K562 (cell line): ENCODE measurements around the gene E2F2. TPM values are rescaled to one million over a fixed set of nuclear protein-coding genes. Genes with fewer than 3 reads are reported as not detected.

Experiments used
- CC2D1A ChIP-seq: fragments of 450-650 bp; IDR thresholded peaks from 2 replicates; pipeline ENCODE4 v1.6.1; 2017; ENCODE audit warnings: mild to moderate bottlenecking
- CREB1 ChIP-seq, 2 experiments: sonication (generic) in 1 of 2; formaldehyde crosslinking in 1 of 2; IDR thresholded peaks; 2 replicates each; pipeline versions ENCODE4 v1.6.1 to v1.8.0; 2012 to 2022; ENCODE audit warnings: inconsistent platforms in 1 of 2, mild to moderate bottlenecking in 1 of 2, missing genetic modification reagents in 1 of 2, moderate library complexity in 1 of 2
- DNMT1 ChIP-seq: fragments of 450-650 bp; IDR thresholded peaks from 2 replicates; pipeline ENCODE4 v1.6.1; 2016; ENCODE audit warnings: antibody characterized with exemption, mild to moderate bottlenecking
- ELF2 ChIP-seq: fragments of 250-450 bp; sonication (Bioruptor Pico); IDR thresholded peaks from 2 replicates; pipeline ENCODE4 v1.5.0; 2021; ENCODE audit warnings: mild to moderate bottlenecking
- ETV1 ChIP-seq: fragments of 450-650 bp; conservative IDR thresholded peaks from 2 replicates; pipeline ENCODE4 v1.6.1; 2016; ENCODE audit warnings: missing genetic modification characterization, control low read depth, low read depth, missing compliant biosample characterization
- HOMEZ ChIP-seq: fragments of 250-450 bp; sonication (Bioruptor Pico); IDR thresholded peaks from 2 replicates; pipeline ENCODE4 v1.4.0; 2020; ENCODE audit warnings: mild to moderate bottlenecking, moderate library complexity
- MCM2 ChIP-seq: fragments of 450-650 bp; IDR thresholded peaks from 2 replicates; pipeline ENCODE4 v1.6.1; 2017; ENCODE audit warnings: low read depth, mild to moderate bottlenecking
- MECOM ChIP-seq: fragments of 250-450 bp; sonication (Bioruptor Pico); IDR thresholded peaks from 2 replicates; pipeline ENCODE4 v1.8.0; 2022; ENCODE audit warnings: inconsistent platforms
- PHF8 ChIP-seq: fragments of 200-600 bp; sonication (generic); IDR thresholded peaks from 2 replicates; pipeline ENCODE4 v1.6.1; 2012; ENCODE audit warnings: mixed run types, mild to moderate bottlenecking, inconsistent platforms, low read length, moderate library complexity, borderline replicate concordance
- POLR2B ChIP-seq: fragments of 450-650 bp; IDR thresholded peaks from 2 replicates; pipeline ENCODE4 v1.6.1; 2018; ENCODE audit warnings: low read depth; ENCODE audit not compliant: partially characterized antibody
- PPARD ChIP-seq: fragments of 250-450 bp; sonication (Bioruptor Pico); IDR thresholded peaks from 2 replicates; pipeline ENCODE4 v1.8.0; 2022; ENCODE audit warnings: inconsistent platforms, mild to moderate bottlenecking, moderate library complexity
- RBM22 ChIP-seq: fragments of 200-400 bp; formaldehyde crosslinking; IDR thresholded peaks from 2 replicates; pipeline ENCODE4 v1.6.1; 2018; ENCODE audit warnings: low read length, low read depth; ENCODE audit not compliant: poor library complexity, severe bottlenecking
- TCF7L2 ChIP-seq: fragments of 150-350 bp; IDR thresholded peaks from 2 replicates; pipeline ENCODE4 v1.6.1; 2016; ENCODE audit warnings: low read depth, mild to moderate bottlenecking, low read length, moderate library complexity
- TSC22D4 ChIP-seq: fragments of 450-650 bp; IDR thresholded peaks from 2 replicates; pipeline ENCODE4 v1.6.1; 2016; ENCODE audit warnings: missing genetic modification characterization, missing biosample characterization, control low read depth
- XRCC5 ChIP-seq: fragments of 200-400 bp; formaldehyde crosslinking; IDR thresholded peaks from 2 replicates; pipeline ENCODE4 v1.6.1; 2017; ENCODE audit warnings: low read depth, mild to moderate bottlenecking, low read length
- ZFP91 ChIP-seq: sonication (generic); formaldehyde crosslinking; IDR thresholded peaks from 2 replicates; pipeline ENCODE4 v1.8.0; 2022; ENCODE audit warnings: mild to moderate bottlenecking, missing genetic modification reagents
- ZNF174 ChIP-seq: fragments of 250-450 bp; sonication (Bioruptor Pico); IDR thresholded peaks from 2 replicates; pipeline ENCODE4 v1.4.0; 2020; ENCODE audit warnings: mild to moderate bottlenecking
- ZNF239 ChIP-seq: fragments of 250-450 bp; sonication (Bioruptor Pico); IDR thresholded peaks from 2 replicates; pipeline ENCODE4 v1.4.0; 2020; ENCODE audit warnings: mild to moderate bottlenecking
- ZNF280B ChIP-seq: fragments of 250-450 bp; sonication (Bioruptor Pico); IDR thresholded peaks from 2 replicates; pipeline ENCODE4 v1.5.1; 2021; ENCODE audit warnings: mild to moderate bottlenecking
- ZNF444 ChIP-seq: fragments of 250-450 bp; sonication (Bioruptor Pico); IDR thresholded peaks from 2 replicates; pipeline ENCODE4 v1.4.0; 2020; ENCODE audit warnings: mild to moderate bottlenecking, moderate library complexity
- ZNF780A ChIP-seq: fragments of 250-450 bp; sonication (Bioruptor Pico); IDR thresholded peaks from 2 replicates; pipeline ENCODE4 v1.5.0; 2021; ENCODE audit warnings: mild to moderate bottlenecking
- polyA plus RNA-seq, 8 experiments: library from polyadenylated mRNA; depleted of rRNA in 4 of 8; stranded (reverse) in 5 of 8; unstranded in 3 of 8; fragments of >200 nt; fragmentation: Nextera tagmentation in 2 of 8; fragmentation: Illumina TruSeq in 1 of 8; extraction: Ambion mirVana in 2 of 8; extraction: Trizol in 1 of 8; gene quantifications; 2 replicates each; pipeline versions ENCODE4 v1.2.1 to v1.2.3, GENCODE V29; 2011 to 2014; ENCODE audit warnings: inconsistent platforms in 1 of 8, missing spikeins in 1 of 8
- total RNA-seq, 7 experiments: library from RNA; depleted of rRNA in 6 of 7; stranded (reverse); fragments of >200 nt in 6 of 7; fragmentation: Illumina TruSeq in 2 of 7; extraction: Trizol in 2 of 7; gene quantifications; 2 replicates each; pipeline versions ENCODE4 v1.2.1 to v1.2.3, GENCODE V29; 2011 to 2021; ENCODE audit warnings: low replicate concordance in 1 of 7

Gene E2F2
- total and polyA plus RNA-seq, 9 of the 15 experiments (the other 6 are each of a cell fraction or from before 2014, with no cell fraction given), result 3.1 to 25.3 (median 11.4) TPM

GRCh38 chr1:23478896-23479665, 52.0 kb downstream of the E2F2 start (continued):
- TF ChIP-seq HOMEZ (CRISPR knock-in tag) (no peak), TCF7L2 (no peak), CREB1 (IDR thresholded peaks at IDR 0.05) (peak; percentile 68; the same call in 1 of the 2 replicates), CREB1 (CRISPR knock-in tag; IDR thresholded peaks at IDR 0.05) (0 out of 2 replicates have a peak, but pooled peaks have one; percentile 37), ZNF280B (CRISPR knock-in tag) (no peak), ELF2 (CRISPR knock-in tag) (no peak), ETV1 (no peak; the same call in 1 of the 2 replicates), DNMT1 (0 out of 2 replicates have a peak, but pooled peaks have one; percentile 32), RBM22 (no peak), MCM2 (no peak), ZNF444 (CRISPR knock-in tag) (no peak), CC2D1A (no peak), PHF8 (peak; percentile 32; the same call in 1 of the 2 replicates), ZNF239 (CRISPR knock-in tag) (peak; percentile 98), MECOM (CRISPR knock-in tag) (no peak; the same call in 1 of the 2 replicates), ZFP91 (CRISPR knock-in tag) (0 out of 2 replicates have a peak, but pooled peaks have one; percentile 48), ZNF780A (CRISPR knock-in tag) (no peak), TSC22D4 (tag) (no peak), XRCC5 (no peak), PPARD (CRISPR knock-in tag) (no peak), POLR2B (peak; percentile 57), ZNF174 (CRISPR knock-in tag) (no peak)
